GM06990 (cell line): ENCODE results near the gene POLDIP2.

Experiments
- DNase-seq: peaks from one replicate; pipeline ENCODE4 v3.0.0-alpha.2; 2011; ENCODE audit not compliant: insufficient read length; ENCODE audit errors: extremely low read depth
- H3K27me3 ChIP-seq: replicated peaks from 2 replicates; pipeline ENCODE4 v1.6.0; 2011; ENCODE audit warnings: low read length; ENCODE audit not compliant: control insufficient read depth, insufficient read depth
- H3K36me3 ChIP-seq: 2 replicates; pipeline ENCODE4 v1.5.1; 2011; ENCODE audit warnings: low read length; ENCODE audit not compliant: control insufficient read depth, insufficient read depth
- H3K4me3 ChIP-seq: replicated peaks from 2 replicates; pipeline ENCODE4 v1.5.1; 2011; ENCODE audit warnings: low read depth, mild to moderate bottlenecking, control low read depth, low read length
- TF ChIP-seq, protein P1 (sequence below): IDR thresholded peaks from 2 replicates; pipeline ENCODE4 v1.5.1; 2011; ENCODE audit warnings: low read length, control low read depth, mild to moderate bottlenecking, inconsistent platforms; ENCODE audit not compliant: insufficient read depth, poor library complexity, severe bottlenecking

Gene POLDIP2

DNA sequence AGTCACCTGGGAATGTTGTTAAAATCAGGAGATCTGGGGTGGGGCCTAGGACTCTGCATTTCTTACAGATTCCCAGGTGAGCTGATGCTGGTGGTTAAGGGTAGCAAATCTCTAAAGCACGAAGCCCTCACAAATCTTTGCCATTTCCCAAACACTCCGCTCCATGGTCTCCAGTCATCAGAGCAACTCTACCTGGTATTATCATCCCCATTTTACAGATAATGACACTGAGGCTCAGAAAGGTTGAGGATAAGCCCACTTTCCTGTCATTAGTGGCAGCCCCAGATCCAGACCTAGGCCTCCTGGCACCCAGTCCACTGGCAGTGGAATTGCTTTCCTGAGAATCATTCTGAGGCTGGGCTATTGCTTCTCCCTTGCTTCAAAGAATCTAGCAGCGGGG is 39.9 kb upstream of the POLDIP2 start:
- TF ChIP-seq, protein P1, sequence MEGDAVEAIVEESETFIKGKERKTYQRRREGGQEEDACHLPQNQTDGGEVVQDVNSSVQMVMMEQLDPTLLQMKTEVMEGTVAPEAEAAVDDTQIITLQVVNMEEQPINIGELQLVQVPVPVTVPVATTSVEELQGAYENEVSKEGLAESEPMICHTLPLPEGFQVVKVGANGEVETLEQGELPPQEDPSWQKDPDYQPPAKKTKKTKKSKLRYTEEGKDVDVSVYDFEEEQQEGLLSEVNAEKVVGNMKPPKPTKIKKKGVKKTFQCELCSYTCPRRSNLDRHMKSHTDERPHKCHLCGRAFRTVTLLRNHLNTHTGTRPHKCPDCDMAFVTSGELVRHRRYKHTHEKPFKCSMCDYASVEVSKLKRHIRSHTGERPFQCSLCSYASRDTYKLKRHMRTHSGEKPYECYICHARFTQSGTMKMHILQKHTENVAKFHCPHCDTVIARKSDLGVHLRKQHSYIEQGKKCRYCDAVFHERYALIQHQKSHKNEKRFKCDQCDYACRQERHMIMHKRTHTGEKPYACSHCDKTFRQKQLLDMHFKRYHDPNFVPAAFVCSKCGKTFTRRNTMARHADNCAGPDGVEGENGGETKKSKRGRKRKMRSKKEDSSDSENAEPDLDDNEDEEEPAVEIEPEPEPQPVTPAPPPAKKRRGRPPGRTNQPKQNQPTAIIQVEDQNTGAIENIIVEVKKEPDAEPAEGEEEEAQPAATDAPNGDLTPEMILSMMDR, result no peak
- no peak overlapping the region for H3K4me3 ChIP-seq
- H3K27me3 ChIP-seq, result no peaks in the 10 kb centered on the region
- H3K36me3 ChIP-seq, result peaks cover 22% of the 10 kb centered on the region
- DNase-seq, result no peak

DNA sequence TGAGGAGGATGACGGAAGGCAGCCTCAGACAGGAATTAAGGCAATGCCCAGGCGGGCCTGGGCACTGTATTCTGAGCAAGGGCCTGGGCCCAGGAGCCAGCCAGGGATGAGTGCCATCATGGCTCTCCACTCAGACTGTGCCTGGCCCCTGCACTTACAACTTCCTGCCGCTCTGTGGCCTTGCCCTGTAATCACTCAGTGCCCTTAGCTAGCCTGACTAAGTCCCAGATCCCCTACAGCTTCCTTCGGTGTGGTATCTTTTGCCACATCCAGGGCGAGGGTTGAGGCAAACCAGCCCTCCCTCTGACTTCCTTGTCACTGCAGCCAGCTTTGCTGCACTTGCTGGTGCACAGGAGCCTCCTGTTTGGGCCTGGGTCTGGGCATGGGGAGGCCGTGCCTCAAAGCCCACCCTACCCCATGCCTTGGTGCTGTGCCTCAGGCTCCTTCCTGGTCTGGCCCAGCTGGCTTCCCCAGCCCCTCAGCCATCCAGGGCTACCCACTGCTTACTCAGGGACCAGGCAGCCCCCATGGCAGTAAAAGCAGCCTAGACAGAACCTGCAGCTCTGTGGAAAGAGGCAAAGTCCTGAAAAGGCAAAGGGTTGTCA is 39.4 kb upstream of the POLDIP2 start:
- Histone ChIP-seq H3K4me3 (no peak overlapping the region), H3K27me3 (no peaks in the 10 kb centered on the region), H3K36me3 (peaks cover 22% of the 10 kb centered on the region)
- no peak for DNase-seq
- TF ChIP-seq, protein P1, result no peak

DNA sequence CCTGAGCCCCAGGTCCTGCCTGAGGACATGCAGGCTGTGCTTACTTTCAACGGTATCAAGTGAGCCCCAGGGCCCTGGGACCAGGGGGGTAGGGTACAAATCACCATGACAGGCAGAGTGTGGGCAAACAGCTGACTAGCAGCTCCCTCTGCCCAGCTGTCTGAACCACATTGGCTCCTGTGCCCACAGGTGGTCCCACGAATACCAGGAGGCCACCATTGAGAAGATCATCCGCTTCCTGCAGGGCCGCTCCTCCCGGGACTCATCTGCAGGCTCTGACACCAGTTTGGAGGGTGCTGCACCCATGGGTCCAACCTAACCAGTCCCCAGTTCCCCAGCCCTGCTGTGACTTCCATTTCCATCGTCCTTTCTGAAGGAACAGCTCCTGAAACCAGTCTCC is 38.6 kb upstream of the POLDIP2 start:
- H3K36me3 ChIP-seq, result peaks cover 22% of the 10 kb centered on the region
- no peak overlapping the region for H3K4me3 ChIP-seq
- TF ChIP-seq, protein P1, result no peak
- H3K27me3 ChIP-seq, result no peaks in the 10 kb centered on the region
- DNase-seq, result no peak

DNA sequence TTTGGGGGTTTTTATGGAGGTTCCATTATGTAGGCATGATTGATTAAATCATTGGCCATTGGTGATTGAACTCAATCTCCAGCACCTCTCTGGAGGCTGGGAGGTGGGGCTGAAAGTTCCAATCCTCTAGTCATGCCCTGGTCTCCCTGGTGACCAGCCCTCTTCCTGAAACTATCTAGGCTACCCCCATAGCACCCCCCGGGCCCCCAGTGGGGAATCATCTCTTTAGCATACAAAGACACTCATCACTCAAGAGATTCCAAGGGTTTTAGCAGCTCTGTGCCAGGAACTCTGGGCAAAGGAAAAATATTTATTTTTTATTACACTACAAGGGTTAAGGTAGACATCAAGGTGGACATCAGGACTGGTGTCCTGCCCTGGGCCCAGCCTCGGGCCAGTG is 38.1 kb upstream of the POLDIP2 start:
- H3K36me3 ChIP-seq, result peaks cover 25% of the 10 kb centered on the region
- TF ChIP-seq, protein P1, result no peak
- H3K4me3 ChIP-seq, result no peak overlapping the region
- no peak for DNase-seq
- H3K27me3 ChIP-seq, result no peaks in the 10 kb centered on the region

DNA sequence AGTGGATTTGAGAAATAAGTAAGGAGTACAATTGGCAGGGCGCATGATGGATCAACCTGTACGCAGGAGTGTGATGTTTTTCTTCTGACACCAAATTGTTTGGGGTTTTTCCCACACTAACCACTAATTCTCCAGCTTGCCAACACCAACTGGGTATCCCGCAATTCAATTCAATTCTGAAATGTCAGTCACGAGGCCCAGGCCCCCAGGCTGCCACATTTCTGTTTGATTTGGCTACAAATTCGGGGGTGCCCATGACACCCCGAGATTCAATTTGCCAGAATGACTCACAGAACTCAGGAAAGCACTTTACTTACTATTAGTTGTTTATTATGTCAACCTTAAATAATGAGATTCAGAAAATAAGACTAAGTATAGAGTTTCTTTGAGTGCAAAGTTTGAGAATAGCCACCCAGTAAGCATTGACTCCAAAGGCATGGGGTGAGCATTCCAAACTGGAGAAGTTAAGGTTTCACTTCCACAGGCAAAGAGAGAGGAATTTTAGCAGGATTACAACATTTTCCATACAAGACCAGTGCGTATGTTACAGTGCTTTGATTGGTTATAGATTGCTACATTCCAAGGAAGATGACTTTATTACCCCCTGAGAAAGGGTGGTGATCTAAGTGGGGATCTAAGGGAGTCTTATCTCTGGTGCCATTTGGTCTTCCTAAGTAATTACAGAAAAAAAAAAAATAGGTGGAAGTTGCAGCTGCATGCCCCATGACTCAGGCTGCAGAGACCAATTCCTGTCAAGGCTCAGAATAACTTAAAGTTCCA is 37.2 kb upstream of the POLDIP2 start:
- Histone ChIP-seq H3K36me3 (peaks cover 25% of the 10 kb centered on the region), H3K27me3 (no peaks in the 10 kb centered on the region), H3K4me3 (no peak overlapping the region)
- TF ChIP-seq, protein P1, result no peak
- no peak for DNase-seq
